A549 (cell line): ENCODE measurements around the gene HIVEP3. TPM values are rescaled to one million over a fixed set of nuclear protein-coding genes. Genes with fewer than 3 reads are reported as not detected.

Experiments used
- ATAC-seq, 2 experiments: fragments of 200-7000 bp in 1 of 2; fragments of >200 bp in 1 of 2; cut with Nextera tagmentation in 1 of 2; cut with Tn5 transposase in 1 of 2; 3 replicates each; pipeline versions ENCODE4 v1.8.0 to v1.9.1; 2018 to 2020; ENCODE audit warnings: mild to moderate bottlenecking in 1 of 2, moderate library complexity in 1 of 2
- CTCF ChIA-PET: fragments of 300-600 bp; sonication (Branson Sonifier 250); formaldehyde crosslinking; extraction: SDS; loops from one replicate; lab custom pipeline; 2021; ENCODE audit warnings: antibody characterized with exemption, inconsistent platforms; lab: Yijun Ruan, JAX
- POLR2A ChIA-PET: fragments of 350-600 bp; formaldehyde crosslinking; extraction: SDS; loops from one replicate; lab custom pipeline; 2021; ENCODE audit warnings: antibody characterized with exemption, inconsistent platforms; lab: Yijun Ruan, JAX
- DNase-seq, 2 experiments: peaks; one replicate each; pipeline versions ENCODE4 v3.0.0 to v3.0.0-alpha.2; 2011 to 2016; ENCODE audit warnings: low read depth in 1 of 2, low spot score in 1 of 2
- FAIRE-seq: peaks from 2 replicates; lab custom pipeline; 2011; peaks lifted over from hg19 to GRCh38; lab: Jason Lieb, UNC
- H3K27ac ChIP-seq, 2 experiments: fragments of >200 bp; sonication (Bioruptor Twin); formaldehyde crosslinking; 3 replicates each; pipeline ENCODE4 v1.5.1; 2016 to 2017
- H3K4me1 ChIP-seq: fragments of >200 bp; sonication (Bioruptor Twin); formaldehyde crosslinking; 3 replicates; pipeline ENCODE4 v1.6.1; 2016
- H3K4me2 ChIP-seq: fragments of >200 bp; sonication (Bioruptor Twin); formaldehyde crosslinking; 3 replicates; pipeline ENCODE4 v1.6.1; 2016
- H3K4me3 ChIP-seq: fragments of >200 bp; sonication (Bioruptor Twin); formaldehyde crosslinking; 3 replicates; pipeline ENCODE4 v1.5.1; 2016
- H3K9me3 ChIP-seq: fragments of >200 bp; sonication (Bioruptor Twin); formaldehyde crosslinking; 3 replicates; pipeline ENCODE4 v1.6.1; 2016
- ATOH8 ChIP-seq: fragments of 250-450 bp; sonication (Bioruptor Pico); IDR thresholded peaks from 2 replicates; pipeline ENCODE4 v1.5.0; 2020; ENCODE audit warnings: low read depth, mild to moderate bottlenecking, moderate library complexity
- BCL3 ChIP-seq: fragments of >200 bp; sonication (Bioruptor Twin); formaldehyde crosslinking; IDR thresholded peaks from 3 replicates; pipeline ENCODE4 v1.6.1; 2016
- CEBPB ChIP-seq, 2 experiments: fragments of >200 bp in 1 of 2; sonication (Bioruptor Twin) in 1 of 2; formaldehyde crosslinking in 1 of 2; IDR thresholded peaks; 2 replicates each; pipeline ENCODE4 v1.6.1; 2012 to 2016
- CTCF ChIP-seq: fragments of >200 bp; sonication (Bioruptor Twin); formaldehyde crosslinking; IDR thresholded peaks from 3 replicates; pipeline ENCODE4 v1.5.1; 2016
- EHMT2 ChIP-seq: fragments of 200-600 bp; sonication (generic); IDR thresholded peaks from 2 replicates; pipeline ENCODE4 v1.6.1; 2016; ENCODE audit warnings: antibody characterized with exemption, low read depth, mild to moderate bottlenecking, moderate library complexity
- HMGXB4 ChIP-seq: fragments of 250-450 bp; sonication (Bioruptor Pico); IDR thresholded peaks from 2 replicates; pipeline ENCODE4 v1.5.0; 2021; ENCODE audit warnings: mild to moderate bottlenecking, moderate library complexity, borderline replicate concordance
- HOXB13 ChIP-seq: fragments of 250-450 bp; sonication (Bioruptor Pico); IDR thresholded peaks from 2 replicates; pipeline ENCODE4 v1.5.0; 2020; ENCODE audit warnings: low read depth, mild to moderate bottlenecking, moderate library complexity
- HOXB5 ChIP-seq: fragments of 250-450 bp; sonication (Bioruptor Pico); IDR thresholded peaks from 2 replicates; pipeline ENCODE4 v1.5.0; 2020; ENCODE audit warnings: mild to moderate bottlenecking, moderate library complexity
- KDM1A ChIP-seq: fragments of 200-600 bp; sonication (generic); IDR thresholded peaks from 2 replicates; pipeline ENCODE4 v1.6.1; 2016; ENCODE audit warnings: low read depth, mild to moderate bottlenecking
- NR3C1 ChIP-seq: fragments of >200 bp; sonication (Bioruptor Twin); formaldehyde crosslinking; IDR thresholded peaks from 3 replicates; pipeline ENCODE4 v1.6.1; 2017
- PHF8 ChIP-seq: fragments of 200-600 bp; sonication (generic); IDR thresholded peaks from 2 replicates; pipeline ENCODE4 v1.6.1; 2016; ENCODE audit warnings: low read depth, mild to moderate bottlenecking, antibody characterized with exemption, moderate library complexity, borderline replicate concordance
- POLR2A ChIP-seq: IDR thresholded peaks from 2 replicates; pipeline ENCODE4 v1.6.1; 2012; ENCODE audit warnings: mild to moderate bottlenecking, low read length
- POLR2AphosphoS2 ChIP-seq: conservative IDR thresholded peaks from 2 replicates; pipeline ENCODE4 v1.6.1; 2012; ENCODE audit warnings: low read length, improper control_type of control experiment, inconsistent platforms
- RARB ChIP-seq: fragments of 250-450 bp; sonication (Bioruptor Pico); IDR thresholded peaks from 2 replicates; pipeline ENCODE4 v1.8.0; 2021; ENCODE audit warnings: mild to moderate bottlenecking, moderate library complexity
- RCOR1 ChIP-seq: fragments of 150-350 bp; IDR thresholded peaks from 2 replicates; pipeline ENCODE4 v1.6.1; 2014; ENCODE audit warnings: antibody characterized with exemption, low read length, low read depth
- RFX5 ChIP-seq: fragments of 450-650 bp; IDR thresholded peaks from 2 replicates; pipeline ENCODE4 v1.7.1; 2014; ENCODE audit warnings: antibody characterized with exemption, mild to moderate bottlenecking, moderate library complexity
- USF2 ChIP-seq: fragments of 450-650 bp; IDR thresholded peaks from 2 replicates; pipeline ENCODE4 v1.6.1; 2014; ENCODE audit warnings: antibody characterized with exemption
- ZC3H11A ChIP-seq: fragments of 450-650 bp; IDR thresholded peaks from 2 replicates; pipeline ENCODE4 v1.6.1; 2014; ENCODE audit warnings: antibody characterized with exemption, mild to moderate bottlenecking
- WGBS: methylation state at CpG from one replicate; pipeline ENCODE4 v1.1.6; 2017; ENCODE audit errors: missing lambda C conversion rate; 5-methylcytosine and 5-hydroxymethylcytosine counted together
- polyA plus RNA-seq, 4 experiments: library from polyadenylated mRNA; depleted of rRNA in 3 of 4; stranded (reverse); fragments of >200 nt; fragmentation: RNase III in 1 of 4; extraction: RNeasy Plus Mini Kit Qiagen cat#74134 plus additional on column Dnase treatment in 1 of 4; gene quantifications; 2 replicates in 3 of 4; 3 replicates in 1 of 4; pipeline ENCODE4 v1.2.3, GENCODE V29; 2011 to 2017

HIVEP3 gene
- polyA plus RNA-seq, 2 of the 4 experiments (the other 2 are of a cell fraction): 1.5 to 2.0 TPM

GRCh38 chr1:41933106-41933505 is 14.4 kb upstream of the HIVEP3 start:
- ATAC-seq: no peak
- POLR2A ChIA-PET: no interaction called here
- WGBS: 72% methylated on average over 1 of the region's 1 CpG
- CTCF ChIA-PET: no interaction called here
- peaks cover 5% of the 10 kb centered on the region; the same call in 1 of the 3 replicates for H3K4me1 ChIP-seq
- FAIRE-seq: no peak
- DNase-seq: no peak
- H3K4me3 ChIP-seq: no peak overlapping the region
- no peaks in the 10 kb centered on the region for H3K9me3 ChIP-seq
- TF ChIP-seq POLR2A (no peak), PHF8 (no peak), CTCF (no peak), RFX5 (no peak), POLR2AphosphoS2 (no peak), HOXB13 (CRISPR knock-in tag) (no peak), EHMT2 (no peak), HOXB5 (CRISPR knock-in tag) (no peak), KDM1A (no peak), BCL3 (no peak), HMGXB4 (CRISPR knock-in tag) (no peak), RCOR1 (no peak), CEBPB (IDR thresholded peaks at IDR 0.05) (no peak), USF2 (no peak)
- H3K4me2 ChIP-seq: no peak overlapping the region
- no peak overlapping the region for H3K27ac ChIP-seq

GRCh38 chr1:41931578-41931977 is 12.9 kb upstream of the HIVEP3 start:
- no peak overlapping the region for H3K4me2 ChIP-seq
- H3K4me3 ChIP-seq: no peak overlapping the region
- CTCF ChIA-PET: no interaction called here
- no peak for ATAC-seq
- no peak overlapping the region for H3K27ac ChIP-seq
- FAIRE-seq: no peak
- POLR2A ChIA-PET: no interaction called here
- TF ChIP-seq ZC3H11A (no peak), ATOH8 (no peak), CTCF (no peak), HOXB5 (CRISPR knock-in tag) (no peak), NR3C1 (no peak), RARB (CRISPR knock-in tag) (no peak)
- 77% methylated on average over 3 of the region's 3 CpGs for WGBS
- no peaks in the 10 kb centered on the region for H3K9me3 ChIP-seq
- DNase-seq: no peak
- peaks cover 11% of the 10 kb centered on the region; the same call in 1 of the 3 replicates for H3K4me1 ChIP-seq
